Memory B cell (primary cell): ENCODE results near the gene ADRA2B.
"Not testable (repeated sequence)": the region's sequence is repeated elsewhere in the genome, so short reads cannot be mapped to it uniquely, and the experiment has no call there.

Source experiments
- ATAC-seq: fragments of 150-1000 bp; cut with Tn5 transposase; 2 replicates; pipeline ENCODE4 v1.10.0; 2021; ENCODE audit warnings: low read depth, mild to moderate bottlenecking, moderate library complexity
- DNase-seq, 2 donors: peaks; one replicate each; pipeline ENCODE4 v3.0.0; 2022; ENCODE audit warnings: low spot score in 2 of 2
- H3K27ac Mint-ChIP-seq: one replicate; pipeline ENCODE4 v1.8.0; 2022; ENCODE audit warnings: mild to moderate bottlenecking, moderate library complexity, mixed read lengths
- H3K27me3 Mint-ChIP-seq: one replicate; pipeline ENCODE4 v1.8.0; 2022; ENCODE audit warnings: mixed read lengths
- H3K36me3 Mint-ChIP-seq: one replicate; pipeline ENCODE4 v1.8.0; 2022; ENCODE audit warnings: mild to moderate bottlenecking, mixed read lengths
- H3K4me1 Mint-ChIP-seq: one replicate; pipeline ENCODE4 v1.8.0; 2022; ENCODE audit warnings: mixed read lengths
- H3K4me3 Mint-ChIP-seq: one replicate; pipeline ENCODE4 v1.8.0; 2022; ENCODE audit warnings: mild to moderate bottlenecking, moderate library complexity, mixed read lengths
- H3K9me3 Mint-ChIP-seq: one replicate; pipeline ENCODE4 v1.8.0; 2022; ENCODE audit warnings: mixed read lengths

The ADRA2B gene

DNA sequence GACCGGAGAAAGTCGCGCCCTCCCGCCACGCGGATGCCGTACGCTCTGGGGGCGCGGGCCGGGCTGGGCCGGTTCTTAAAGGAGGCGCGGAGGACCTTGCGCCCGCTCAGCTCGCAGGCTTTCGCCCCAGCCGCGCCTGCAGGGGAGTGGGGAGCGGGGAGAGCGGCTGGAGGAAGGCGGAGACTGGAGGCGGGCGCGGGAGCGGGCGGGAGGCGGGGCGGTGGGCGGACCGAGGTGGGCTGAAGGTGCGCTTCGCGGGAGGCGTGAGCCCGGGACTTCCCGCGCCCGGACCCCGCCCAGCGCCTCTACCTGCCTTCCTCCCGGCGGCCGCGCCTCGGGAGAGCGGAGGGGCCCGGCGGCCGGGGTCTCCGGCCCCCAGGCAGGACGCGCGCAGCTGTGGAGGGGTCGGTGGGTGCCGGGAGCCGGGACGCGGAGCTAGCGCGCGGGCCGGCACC, at the start of gene ADRA2B:
Gene ADRA2B, minus strand, starts transcription at position 148 of the 455 bp plus-strand sequence. CDS start 422 bp downstream, outside the sequence.
- ATAC-seq: peak; percentile 70
- DNase-seq: peak; percentile 44 to 48
- Mint-ChIP-seq H3K4me3 (peak within 1 kb of the TSS; percentile 92), H3K4me1 (peaks cover 20% of the 10 kb centered on the region), H3K9me3 (no peaks in the 10 kb centered on the region), H3K36me3 (no peaks in the 10 kb centered on the region), H3K27me3 (peaks cover 25% of the 10 kb centered on the region), H3K27ac (no peak within 1 kb of the TSS)

DNA sequence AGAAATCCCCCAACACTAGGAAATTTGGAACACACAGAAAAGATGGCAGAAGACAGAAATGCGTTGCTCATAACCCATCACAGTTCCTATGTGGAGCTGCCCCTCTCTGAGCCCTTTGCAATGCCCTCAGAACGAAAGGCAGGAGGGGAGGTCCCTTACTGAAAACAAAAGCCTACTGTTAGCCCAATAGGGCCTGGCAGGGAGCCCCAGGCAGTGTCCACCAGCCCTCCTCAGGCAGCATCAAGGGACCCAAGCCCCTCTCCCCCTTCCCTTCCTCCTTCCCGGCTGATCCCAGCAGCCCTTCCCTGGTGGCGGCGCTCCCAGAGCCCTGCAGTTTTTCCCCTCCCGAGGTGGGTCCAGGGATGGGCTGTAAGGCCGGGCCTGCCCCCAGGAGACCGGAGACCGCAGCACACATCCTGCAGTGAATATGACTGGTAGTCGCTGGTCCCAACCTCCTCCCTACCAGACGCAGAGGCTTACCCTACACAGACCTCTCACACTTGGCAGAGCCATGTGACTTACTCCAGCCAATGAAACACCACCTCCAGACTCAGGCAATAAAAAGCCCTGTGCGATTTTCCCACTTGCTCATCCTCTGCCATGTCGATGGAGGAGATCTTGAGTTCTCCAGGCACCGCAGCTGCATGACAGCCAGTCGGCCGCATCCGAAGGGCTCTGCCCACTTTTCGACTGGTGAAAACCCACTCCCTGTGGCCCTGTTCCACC, 48.3 kb upstream of the ADRA2B start:
- Mint-ChIP-seq H3K36me3 (peaks cover 2% of the 10 kb centered on the region), H3K4me3 (peak overlapping the region; percentile 86), H3K27me3 (no peaks in the 10 kb centered on the region), H3K27ac (peak overlapping the region; percentile 91), H3K4me1 (peaks cover 34% of the 10 kb centered on the region), H3K9me3 (peaks cover 3% of the 10 kb centered on the region)
- peak in 1 of 2 donors; percentile 41 for DNase-seq
- peak; percentile 85 for ATAC-seq

DNA sequence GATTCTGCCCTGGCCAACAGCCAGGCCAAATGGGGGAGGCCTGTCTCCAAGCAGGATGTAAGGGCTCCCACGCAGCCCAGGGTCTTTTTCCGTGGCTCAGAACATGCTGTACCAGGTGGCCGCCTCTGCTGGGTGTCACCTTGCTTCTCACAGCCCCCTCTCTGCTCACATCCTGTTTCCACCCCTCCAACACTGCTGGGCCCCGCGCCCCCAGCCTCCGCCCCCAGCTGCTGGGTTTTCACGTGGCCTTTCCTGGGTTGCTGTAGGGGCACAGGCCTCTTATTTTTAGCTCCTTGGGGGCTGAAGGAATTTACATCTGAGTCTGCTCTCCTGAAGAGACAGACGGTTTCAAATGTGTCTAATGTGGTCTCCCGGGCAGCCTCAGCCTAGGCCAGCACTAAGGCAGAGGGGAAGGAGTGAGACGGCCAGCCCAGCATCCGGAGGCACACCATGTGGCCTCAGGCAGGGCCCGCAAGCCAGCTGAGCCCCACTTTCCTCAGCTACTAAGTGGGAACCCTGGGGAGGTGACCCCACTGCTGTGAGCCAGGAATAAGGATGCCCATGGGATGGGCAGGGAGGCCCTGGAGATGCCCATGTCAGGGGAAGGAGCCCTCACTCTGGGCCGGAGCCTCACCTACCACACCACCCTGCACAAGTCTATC, 47.5 kb upstream of the ADRA2B start:
- ATAC-seq: peak; percentile 58
- Mint-ChIP-seq H3K4me3 (peak overlapping the region; percentile 86), H3K27me3 (no peaks in the 10 kb centered on the region), H3K27ac (peak overlapping the region; percentile 91), H3K36me3 (peaks cover 2% of the 10 kb centered on the region), H3K9me3 (peaks cover 3% of the 10 kb centered on the region), H3K4me1 (peaks cover 41% of the 10 kb centered on the region)
- peak in 1 of 2 donors; percentile 23 for DNase-seq

DNA sequence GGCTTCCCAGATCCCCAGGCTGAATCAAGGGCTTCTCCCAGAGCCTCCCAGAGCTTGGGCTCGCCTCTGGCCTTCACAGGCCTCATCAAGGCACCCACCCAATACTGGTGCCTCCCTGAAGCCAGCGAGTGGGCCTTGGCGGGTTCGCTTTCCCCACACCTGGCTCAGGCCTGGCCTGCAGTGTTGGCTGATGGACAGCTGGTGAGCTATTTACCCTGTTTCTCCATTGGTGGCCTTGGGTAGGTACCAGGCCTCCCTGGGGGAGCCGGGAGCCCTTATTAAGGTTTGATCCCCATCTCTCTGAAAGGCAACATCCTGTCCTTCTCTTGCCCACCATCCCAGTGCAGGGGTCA, 47.0 kb upstream of the ADRA2B start:
- Mint-ChIP-seq H3K9me3 (peaks cover 3% of the 10 kb centered on the region), H3K36me3 (peaks cover 2% of the 10 kb centered on the region), H3K4me1 (peaks cover 45% of the 10 kb centered on the region), H3K27ac (peak overlapping the region; percentile 91), H3K27me3 (no peaks in the 10 kb centered on the region), H3K4me3 (peak overlapping the region; percentile 86)
- DNase-seq (no peak), ATAC-seq (no peak)

DNA sequence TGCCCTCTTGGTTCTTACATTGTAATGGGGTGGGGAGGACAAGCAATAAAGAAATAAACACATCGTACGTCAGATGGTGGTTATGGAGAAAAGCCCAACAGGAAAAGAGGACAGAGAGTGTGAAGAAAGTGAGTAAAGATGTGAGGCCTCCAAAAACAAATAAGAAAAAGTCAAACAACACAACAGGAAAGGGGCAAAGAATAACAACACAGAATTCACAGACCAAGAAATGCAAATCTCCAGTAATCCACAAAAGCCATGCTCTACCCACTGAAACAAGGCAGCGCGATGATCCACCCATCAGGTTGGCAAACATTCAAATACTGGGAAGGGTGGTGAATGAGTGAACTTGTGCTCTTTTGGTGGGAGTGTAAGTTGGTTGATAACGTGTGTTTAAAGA, 45.5 kb upstream of the ADRA2B start:
- H3K9me3 Mint-ChIP-seq: peaks cover 3% of the 10 kb centered on the region
- peak overlapping the region; percentile 3 for H3K4me3 Mint-ChIP-seq
- peak overlapping the region; percentile 76 for H3K27ac Mint-ChIP-seq
- H3K4me1 Mint-ChIP-seq: peaks cover 58% of the 10 kb centered on the region
- no peak for ATAC-seq
- H3K27me3 Mint-ChIP-seq: no peaks in the 10 kb centered on the region
- H3K36me3 Mint-ChIP-seq: peaks cover 2% of the 10 kb centered on the region
- no peak for DNase-seq

DNA sequence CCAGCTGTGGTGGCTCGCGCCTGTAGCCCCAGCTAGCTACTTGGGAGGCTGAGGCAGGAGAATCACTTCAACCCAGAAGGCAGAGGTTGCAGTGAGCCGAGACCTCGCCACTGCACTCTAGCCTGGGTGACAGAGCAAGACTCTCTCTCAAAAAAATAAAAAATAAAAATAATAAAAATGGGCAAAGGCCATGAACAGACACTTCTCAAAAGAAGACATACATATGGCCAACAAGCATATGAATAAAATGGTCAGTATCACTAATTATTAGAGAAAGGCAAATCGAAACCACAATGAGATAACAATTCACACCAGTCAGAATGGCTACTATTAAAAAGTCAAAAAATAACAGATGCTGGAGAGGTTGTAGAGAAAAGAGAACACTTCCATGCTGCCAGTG, 44.0 kb upstream of the ADRA2B start:
- not testable (repeated sequence) for H3K9me3 Mint-ChIP-seq, H3K4me3 Mint-ChIP-seq, H3K27ac Mint-ChIP-seq, H3K27me3 Mint-ChIP-seq, ATAC-seq, DNase-seq, H3K36me3 Mint-ChIP-seq
- peaks cover 69% of the 10 kb centered on the region for H3K4me1 Mint-ChIP-seq

DNA sequence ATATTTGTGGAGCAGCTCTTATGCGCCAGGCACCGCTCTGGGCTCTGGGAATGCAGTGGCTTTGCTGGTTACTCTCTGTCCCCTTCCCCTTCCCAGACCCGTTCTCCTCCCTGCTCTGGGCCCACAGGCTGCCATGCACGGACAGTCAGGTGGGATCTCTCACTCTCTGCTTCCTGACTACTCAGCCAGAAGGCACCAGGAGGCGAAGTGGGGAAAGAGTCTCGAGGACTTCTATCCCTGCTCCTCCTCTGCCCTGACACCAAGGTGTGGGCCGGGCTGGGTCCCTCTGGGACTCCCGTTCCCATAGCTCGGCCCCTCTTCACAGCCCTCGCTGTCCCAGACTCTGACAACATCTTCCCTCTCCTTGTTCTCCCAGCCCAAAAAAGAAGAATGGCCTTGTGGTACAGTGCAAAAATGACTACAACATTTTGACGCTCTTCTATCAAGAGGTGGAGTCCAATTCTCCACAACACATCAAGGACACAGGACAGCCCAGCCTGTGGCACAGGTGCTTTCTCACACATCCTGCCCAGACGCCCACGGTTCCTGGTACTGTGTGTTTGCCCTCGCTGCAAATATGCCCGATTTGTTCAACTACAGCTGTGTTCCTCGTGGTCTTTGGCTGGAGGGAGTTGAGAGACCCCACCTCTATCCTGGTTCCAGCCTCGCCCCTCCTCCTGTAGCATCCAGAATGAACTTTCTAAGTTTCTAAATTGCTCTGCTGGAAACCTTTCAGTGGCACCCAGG, 42.9 kb upstream of the ADRA2B start:
- no peak for DNase-seq
- Mint-ChIP-seq H3K27me3 (no peaks in the 10 kb centered on the region), H3K27ac (peak overlapping the region; percentile 22), H3K4me1 (peaks cover 60% of the 10 kb centered on the region), H3K36me3 (peaks cover 2% of the 10 kb centered on the region), H3K4me3 (peak overlapping the region; percentile 21), H3K9me3 (peaks cover 3% of the 10 kb centered on the region)
- ATAC-seq: no peak

DNA sequence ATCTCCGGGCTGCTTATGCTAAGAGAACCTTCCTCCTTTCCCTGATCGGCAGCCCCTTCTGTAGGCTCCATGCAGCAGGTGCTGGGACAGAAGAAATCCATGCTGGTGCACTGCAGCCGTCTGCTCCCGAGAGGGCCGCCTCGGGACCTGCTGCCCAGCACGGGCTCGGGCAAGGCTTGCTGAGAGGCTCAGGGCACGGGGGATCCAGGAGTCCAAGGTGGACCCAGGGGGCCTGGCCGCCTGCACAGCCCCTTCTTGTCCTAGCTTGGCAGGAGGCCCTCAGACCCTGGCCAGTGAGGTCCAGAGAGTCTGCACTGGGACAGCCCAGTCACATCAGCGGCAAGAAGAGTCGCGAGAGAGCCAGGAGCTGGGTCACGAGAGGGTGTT, 42.2 kb upstream of the ADRA2B start:
- Mint-ChIP-seq H3K27me3 (no peaks in the 10 kb centered on the region), H3K27ac (peak overlapping the region; percentile 22), H3K4me1 (peaks cover 56% of the 10 kb centered on the region), H3K9me3 (peaks cover 3% of the 10 kb centered on the region), H3K4me3 (no peak overlapping the region), H3K36me3 (peaks cover 2% of the 10 kb centered on the region)
- no peak for ATAC-seq
- DNase-seq: no peak

DNA sequence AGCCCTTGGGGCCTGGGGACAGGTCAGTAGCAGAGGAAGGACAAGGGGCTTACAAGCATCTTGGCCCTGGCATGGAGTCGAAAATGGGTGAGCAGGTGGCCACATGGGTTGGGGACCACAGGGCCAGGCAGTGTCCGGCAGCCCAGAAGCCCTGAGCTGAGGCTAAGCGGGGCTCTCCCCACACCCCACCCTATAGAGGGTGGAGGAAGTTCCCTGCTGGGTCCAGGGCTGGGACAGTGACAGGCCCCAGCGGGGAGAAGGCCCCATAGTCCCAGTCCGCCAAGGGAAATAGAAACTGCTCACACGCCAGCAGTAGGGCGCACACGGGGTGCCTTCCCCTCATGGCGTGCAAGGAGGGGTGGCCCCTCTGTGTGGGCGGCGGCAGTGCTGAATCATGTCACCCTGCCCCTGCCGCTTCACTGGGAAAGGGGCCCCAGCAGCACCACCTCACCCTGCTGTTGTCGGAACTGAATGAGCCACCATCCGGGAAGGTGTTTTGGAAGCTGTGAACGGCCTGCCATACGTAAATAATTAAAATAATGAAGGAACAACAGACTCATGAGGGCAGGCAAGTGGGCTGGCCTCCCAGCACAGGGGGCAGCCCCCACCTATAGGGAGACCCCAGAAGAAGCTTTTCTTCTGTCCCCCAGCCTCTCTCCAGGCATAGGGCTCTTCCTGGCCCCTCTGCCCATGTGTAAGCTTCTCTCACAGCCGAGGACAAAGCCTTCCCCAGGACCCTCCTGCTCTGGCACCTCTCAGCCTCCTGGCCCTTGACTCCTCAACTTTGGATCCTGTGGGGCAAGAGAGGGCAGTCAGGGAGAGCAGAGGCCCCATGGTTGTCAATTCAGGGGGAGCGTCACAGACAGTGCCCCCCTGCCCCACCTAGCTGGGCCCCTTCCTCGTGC, 41.5 kb upstream of the ADRA2B start:
- Mint-ChIP-seq H3K4me1 (peaks cover 57% of the 10 kb centered on the region), H3K9me3 (peaks cover 3% of the 10 kb centered on the region), H3K27me3 (no peaks in the 10 kb centered on the region), H3K27ac (peak overlapping the region; percentile 22), H3K4me3 (peak overlapping the region; percentile 69), H3K36me3 (peaks cover 2% of the 10 kb centered on the region)
- ATAC-seq (peak; percentile 79), DNase-seq (peak in 1 of 2 donors; percentile 35)

DNA sequence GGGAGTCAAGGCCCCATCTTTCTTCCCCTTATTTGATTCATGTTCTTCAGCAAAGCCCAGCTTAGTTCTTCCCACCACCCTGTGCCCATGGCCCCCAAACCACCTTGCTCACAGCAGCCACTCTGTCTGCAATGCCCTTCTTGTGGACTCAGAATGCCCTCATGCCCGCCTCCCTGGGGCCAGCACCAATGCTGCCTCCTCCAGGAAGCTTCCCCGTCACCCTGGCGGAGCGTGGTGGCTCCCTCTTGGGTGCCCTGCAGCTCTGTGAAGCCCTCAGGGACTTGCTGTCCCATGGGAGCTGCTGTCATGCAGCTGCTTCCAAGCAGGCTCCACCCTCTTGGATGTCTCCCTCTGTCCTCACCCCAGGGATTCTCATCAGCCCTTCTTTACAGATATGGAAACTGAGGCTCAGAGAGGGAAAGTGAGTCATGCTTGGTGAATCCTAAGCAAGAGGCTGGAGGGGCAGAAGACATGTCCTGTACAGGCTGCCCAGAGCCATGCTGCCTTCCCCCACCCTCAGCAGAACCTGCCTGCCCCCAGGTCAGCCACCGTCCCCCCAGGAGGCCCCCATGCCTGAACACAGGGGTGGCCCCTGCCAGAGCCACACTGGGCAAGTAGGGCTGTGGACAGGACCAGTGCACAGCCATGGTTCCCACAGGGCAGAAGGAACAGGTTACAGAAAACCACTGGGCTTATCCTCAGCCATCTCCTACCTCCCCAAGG, 40.7 kb upstream of the ADRA2B start:
- Mint-ChIP-seq H3K9me3 (peaks cover 3% of the 10 kb centered on the region), H3K4me1 (peaks cover 54% of the 10 kb centered on the region), H3K27me3 (no peaks in the 10 kb centered on the region), H3K27ac (peak overlapping the region; percentile 22), H3K36me3 (peaks cover 2% of the 10 kb centered on the region), H3K4me3 (peak overlapping the region; percentile 70)
- DNase-seq (peak; percentile 40 to 58), ATAC-seq (peak; percentile 71)

DNA sequence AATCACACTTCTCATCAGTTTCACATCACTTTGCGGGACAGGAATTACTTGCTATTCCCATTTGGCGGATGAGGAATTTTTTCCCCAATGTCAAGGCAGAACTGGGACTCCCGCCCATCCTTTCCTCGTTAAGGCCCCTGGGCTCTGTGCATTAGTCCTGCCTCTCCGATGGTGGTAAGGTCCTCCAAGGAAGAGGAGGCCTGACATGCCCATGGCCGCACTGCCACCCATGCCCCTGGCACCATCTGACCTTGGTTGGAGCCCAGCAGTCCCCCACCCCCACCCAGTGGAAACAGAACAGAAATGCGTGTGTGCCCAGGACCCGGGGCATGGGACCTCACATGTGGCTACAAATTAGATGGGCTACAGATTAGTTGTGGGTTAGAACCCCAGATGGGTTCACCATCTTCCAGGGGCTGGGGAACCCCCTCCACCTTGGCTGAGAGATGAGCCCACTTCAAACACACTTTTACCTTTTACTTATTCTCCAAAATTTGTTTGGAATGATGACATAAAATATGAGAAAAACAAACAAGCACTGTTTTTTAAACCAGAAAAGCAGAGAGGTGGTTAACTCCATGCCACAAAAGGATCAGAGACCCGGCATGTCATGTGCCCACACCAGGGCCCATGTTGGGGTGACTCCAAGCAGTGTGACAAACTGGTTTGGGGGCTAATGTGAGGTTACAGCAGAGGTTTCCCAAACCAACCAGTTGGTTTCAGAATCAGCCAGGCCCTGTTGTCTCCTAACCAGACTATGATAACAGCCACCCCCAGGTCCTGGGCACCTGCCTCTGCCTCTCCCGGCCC, 39.8 kb upstream of the ADRA2B start:
- peaks cover 52% of the 10 kb centered on the region for H3K4me1 Mint-ChIP-seq
- H3K27ac Mint-ChIP-seq: peak overlapping the region; percentile 35
- H3K4me3 Mint-ChIP-seq: peak overlapping the region; percentile 70
- H3K9me3 Mint-ChIP-seq: peaks cover 3% of the 10 kb centered on the region
- peaks cover 2% of the 10 kb centered on the region for H3K36me3 Mint-ChIP-seq
- ATAC-seq (no peak), DNase-seq (no peak)
- no peaks in the 10 kb centered on the region for H3K27me3 Mint-ChIP-seq
